ENCODE results near the gene TMEM222.

TMEM222 gene

DNA sequence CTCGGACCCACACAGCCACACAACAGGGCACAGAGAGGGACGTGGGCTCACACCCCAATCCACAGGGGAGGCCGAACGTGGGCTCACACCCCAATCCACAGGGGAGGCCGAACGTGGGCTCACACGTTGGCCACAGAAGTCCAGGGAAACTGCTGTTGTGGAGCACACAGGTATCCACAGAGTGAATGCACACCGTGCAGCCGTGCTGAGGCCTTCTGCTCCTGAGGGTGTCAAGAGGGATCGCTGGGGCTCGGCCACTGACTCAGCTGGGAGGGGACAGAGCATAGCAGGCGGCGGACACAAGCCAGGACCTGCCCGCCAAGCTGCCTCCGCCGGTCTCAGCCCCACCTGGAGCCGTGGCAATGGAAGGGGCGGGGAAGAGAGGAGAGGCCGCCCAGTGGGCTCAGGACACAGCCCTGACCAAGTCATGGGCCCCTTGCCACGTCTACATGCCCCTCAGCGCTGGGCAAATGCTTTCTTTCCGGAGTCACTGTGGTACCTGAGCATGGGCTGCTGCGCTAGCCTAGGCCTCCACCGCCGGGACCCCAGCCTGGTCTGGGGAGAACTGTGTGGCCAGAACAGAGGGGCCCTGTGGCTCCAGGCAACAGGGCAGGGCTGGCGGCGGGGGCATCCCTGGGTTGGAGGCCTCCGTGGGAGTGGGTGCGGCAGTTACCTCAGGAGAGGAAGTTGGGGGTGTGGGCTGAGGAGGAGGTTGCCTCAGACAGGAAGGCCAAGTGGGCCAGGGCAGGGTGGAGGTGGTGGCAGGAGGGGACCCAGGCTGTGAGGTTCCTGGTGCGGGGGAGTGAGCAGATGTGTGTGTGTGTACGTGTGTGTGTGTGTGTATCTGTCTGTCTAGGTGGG, 21.0 kb downstream of the TMEM222 start:
- DNase-seq = peak; percentile 88

DNA sequence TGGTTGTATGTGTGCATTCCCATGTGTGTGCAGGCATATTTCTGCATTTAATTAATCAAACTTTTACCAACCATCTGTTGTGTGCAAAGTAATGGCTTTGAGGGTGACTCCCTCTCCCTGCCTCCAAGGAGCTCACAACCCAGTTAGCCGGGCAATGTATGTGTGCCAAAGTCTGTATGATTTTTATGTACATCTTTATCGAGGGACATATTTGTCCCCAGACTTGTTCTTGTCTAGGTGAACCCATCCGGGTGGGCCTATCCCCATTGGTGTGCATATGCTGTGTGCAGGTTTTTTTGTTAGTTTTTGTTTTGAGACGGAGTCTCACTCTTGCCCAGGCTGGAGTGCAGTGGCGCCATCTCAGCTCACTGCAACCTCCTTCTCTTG, 21.7 kb downstream of the TMEM222 start:
- no peak for DNase-seq

DNA sequence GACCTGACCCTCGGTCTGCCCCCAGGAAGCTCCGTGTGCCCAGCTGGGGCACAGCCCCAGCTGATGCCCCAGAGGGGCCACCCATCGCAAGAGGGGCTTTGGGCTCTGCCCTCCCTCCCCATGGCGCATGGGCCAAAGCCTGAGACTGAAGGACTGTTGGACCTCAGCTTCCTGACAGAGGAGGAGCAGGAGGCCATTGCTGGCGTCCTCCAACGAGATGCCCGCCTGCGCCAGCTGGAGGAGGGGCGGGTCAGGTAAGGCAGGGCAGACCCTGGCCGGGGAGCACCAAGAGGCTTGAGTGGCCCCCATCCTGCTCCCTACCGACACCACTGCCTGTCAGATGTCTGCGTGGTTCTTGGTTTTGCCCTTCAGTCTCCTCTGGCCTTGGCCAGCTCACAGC, 23.3 kb downstream of the TMEM222 start:
- DNase-seq = no peak

DNA sequence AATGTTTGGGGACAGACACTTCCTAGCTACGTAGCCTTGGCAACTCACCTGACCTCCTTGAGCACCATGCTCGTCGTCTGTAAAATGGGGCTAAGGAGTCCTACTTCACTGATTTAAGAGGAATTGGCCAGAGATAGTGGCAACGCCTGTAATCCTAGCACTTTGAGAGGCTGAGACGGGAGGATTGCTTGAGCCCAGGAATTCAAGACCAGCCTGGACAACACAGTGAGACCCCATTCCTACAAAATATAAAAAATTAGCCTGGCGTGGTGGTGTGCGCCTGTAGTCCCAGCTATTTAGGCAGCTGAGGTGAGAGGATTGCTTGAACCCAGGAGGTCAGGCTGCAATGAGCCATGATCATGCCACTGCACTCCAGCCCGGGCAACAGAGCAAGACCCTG, 24.4 kb downstream of the TMEM222 start:
- DNase-seq = no peak

DNA sequence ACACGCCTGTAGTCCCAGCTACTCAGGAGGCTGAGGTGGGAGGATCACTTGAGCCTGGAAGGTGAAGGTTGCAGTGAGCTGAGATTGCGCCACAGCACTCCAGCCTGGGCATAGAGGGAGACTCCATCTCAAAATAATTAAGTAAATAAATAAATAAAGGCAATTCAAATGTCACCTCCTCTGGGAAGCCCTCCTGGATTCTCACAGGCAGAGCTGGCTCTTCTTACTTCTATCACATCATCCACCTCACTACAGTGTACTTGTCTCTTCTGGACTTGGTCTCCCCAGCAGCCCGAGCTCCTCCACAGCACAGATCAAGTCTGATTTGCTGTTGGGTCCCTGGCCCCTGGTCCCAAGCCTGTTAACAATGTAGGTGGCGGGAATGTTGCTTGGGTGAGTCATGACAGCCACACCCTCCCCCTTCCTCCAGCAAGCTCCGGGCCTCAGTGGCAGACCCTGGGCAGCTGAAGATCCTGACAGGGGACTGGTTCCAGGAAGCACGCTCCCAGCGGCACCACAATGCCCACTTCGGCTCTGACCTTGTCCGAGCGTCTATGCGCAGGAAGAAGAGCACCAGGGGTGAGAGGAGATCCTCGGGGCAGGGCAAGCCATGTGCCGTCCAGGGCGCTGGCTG, 25.1 kb downstream of the TMEM222 start:
- no peak for DNase-seq

DNA sequence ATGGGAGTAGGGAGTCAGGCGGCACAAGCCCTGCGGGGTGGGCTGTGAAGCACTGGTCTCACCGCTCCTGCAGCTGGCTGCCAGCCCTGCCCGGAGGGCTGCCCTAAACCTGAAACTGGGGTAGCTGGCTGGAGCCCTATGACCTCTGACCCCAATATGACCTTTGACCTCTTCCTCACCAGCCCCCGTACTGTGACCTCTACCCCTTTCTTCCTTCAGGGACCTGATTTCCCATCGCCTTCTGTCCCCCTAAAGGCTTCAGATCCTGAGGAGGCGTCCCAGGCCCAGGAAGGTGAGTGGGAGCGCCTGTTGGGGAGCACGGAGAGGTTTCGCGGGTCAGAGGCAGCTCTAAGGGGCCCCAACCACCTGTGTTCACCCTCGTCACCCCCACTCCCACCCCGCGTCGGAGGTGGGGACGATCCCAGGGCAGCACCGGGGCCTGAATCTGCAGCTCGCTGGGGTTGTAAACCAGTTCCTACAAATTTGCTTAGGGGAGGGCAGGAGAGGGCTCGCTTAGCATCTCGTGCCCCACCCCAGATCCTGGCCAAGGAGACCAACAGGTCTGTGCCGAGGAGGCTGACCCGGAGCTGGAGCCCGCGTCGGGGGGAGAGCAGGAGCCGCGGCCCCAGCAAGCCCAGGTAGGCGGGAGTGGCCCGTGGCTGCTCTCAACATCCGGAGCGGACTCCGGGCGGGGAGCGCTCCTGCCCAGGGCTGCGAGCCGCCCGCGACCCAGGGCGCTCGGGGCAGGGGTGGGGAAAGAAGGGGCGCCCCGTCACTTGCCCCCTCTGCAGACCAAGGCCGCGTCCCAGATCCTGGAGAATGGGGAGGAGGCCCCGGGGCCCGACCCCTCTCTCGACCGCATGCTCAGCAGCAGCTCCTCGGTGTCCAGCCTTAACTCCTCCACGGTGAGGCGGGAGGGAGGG, 27.2 kb downstream of the TMEM222 start:
- peak; percentile 27 for DNase-seq

DNA sequence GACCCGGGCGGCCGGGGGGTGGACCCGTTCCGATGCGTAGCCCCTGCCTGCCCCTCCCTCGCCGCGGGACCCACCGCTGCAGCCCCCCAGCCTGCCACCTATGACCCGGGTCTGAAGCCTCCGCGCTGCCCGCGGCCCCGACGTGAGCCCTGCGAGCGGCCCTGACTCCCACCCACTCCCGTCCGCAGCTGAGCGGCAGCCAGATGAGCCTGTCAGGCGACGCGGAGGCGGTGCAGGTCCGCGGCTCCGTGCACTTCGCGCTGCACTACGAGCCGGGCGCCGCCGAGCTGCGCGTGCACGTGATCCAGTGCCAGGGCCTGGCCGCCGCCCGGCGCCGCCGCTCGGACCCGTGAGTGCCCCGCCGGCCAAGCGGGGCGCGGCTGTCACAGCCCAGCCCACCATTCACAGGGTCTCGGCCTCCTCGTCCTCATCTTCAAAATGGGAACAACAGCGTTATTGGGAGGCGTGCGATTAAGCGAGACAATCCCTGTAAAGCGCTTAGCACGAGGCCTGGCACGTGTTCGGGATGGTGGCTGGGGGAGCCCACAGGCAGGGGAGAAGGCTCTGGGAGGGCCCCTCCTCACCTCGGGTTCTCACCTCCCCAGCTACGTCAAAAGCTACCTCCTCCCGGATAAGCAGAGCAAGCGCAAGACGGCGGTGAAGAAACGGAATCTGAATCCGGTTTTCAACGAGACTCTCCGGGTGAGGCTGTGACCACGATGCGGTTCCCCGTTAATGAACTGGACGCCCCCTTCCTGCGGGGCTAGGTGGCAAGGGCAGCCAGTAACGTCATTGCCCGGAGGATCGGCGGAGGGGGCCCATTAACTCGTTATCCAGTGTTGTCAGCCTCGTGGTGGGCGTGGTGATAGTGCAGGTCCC, 28.1 kb downstream of the TMEM222 start:
- peak; percentile 38 for DNase-seq

DNA sequence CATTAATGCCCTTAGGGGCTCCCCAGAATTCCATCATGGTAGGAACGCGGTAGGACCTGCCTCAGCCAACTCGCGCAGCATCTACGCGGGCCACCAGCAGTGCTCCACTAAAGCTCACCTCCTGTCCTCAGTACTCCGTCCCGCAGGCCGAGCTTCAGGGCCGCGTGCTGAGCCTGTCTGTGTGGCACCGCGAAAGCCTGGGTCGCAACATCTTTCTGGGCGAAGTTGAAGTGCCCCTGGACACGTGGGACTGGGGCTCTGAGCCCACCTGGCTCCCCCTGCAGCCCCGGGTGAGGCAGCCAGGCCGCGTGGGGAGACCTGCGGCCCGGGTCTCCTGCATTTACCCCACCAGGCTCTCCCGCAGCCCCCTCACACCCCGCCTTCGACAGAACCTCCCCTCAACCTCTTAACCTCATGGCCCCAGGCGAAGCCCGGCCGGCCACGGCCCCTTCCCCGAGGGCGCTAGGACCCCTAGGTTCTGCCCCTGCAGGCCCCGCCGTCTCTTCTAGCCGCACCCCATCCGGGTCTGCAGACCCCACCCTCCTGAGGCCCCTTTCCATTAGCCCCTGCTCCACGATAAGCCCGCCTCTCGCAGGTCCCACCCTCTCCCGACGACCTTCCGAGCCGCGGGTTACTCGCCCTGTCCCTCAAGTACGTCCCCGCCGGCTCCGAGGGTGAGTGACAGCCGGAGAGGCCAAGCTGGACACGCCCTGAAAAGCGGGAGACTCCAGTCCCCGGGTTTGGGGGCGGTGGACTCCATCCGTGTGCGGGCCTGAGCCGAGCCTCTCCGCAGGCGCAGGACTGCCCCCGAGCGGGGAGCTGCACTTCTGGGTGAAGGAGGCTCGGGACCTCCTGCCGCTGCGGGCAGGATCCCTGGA, 28.9 kb downstream of the TMEM222 start:
- DNase-seq = no peak

DNA sequence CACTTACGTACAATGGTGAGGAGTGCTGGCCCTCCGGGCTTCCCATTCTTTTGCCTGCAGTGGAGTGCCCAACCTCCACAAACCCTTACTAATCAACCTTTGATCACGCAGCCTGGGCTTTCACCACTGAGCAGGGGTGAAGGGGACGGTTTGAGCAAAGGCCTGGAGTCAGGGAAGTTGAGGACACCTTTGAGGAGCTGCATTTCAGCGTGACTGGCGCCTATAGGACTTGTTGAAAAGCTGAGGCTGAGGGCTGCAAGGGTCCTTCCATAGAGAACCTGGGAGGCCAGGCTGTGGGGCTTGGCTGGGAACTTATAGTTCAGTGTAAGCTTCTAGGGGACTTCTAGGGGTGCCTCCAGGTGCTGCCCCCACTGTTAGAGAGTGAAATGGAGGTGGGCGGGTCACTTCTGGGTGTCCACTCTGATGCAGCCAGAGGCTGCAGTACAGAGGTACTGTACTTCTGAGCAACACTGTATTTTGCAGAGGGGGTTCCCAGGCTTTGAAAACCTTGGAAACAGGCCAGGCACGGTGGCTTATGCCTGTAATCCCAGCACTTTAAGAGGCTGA, 29.7 kb downstream of the TMEM222 start:
- DNase-seq = no peak

DNA sequence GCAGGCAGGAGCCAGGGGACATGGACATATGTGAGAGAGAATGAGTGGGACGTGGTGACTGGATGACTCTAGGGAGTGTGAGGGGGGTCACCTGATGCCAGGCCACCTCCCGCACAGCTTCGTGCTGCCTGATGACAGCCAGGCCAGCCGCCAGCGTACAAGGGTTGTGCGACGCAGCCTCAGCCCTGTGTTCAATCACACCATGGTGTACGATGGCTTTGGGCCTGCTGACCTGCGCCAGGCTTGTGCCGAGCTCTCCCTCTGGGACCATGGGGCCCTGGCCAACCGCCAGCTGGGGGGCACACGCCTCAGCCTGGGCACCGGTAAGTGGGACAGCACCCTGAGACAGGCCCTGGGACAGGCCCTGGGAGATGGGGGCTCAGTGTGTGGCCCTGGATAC, 31.2 kb downstream of the TMEM222 start:
- DNase-seq = no peak

DNA sequence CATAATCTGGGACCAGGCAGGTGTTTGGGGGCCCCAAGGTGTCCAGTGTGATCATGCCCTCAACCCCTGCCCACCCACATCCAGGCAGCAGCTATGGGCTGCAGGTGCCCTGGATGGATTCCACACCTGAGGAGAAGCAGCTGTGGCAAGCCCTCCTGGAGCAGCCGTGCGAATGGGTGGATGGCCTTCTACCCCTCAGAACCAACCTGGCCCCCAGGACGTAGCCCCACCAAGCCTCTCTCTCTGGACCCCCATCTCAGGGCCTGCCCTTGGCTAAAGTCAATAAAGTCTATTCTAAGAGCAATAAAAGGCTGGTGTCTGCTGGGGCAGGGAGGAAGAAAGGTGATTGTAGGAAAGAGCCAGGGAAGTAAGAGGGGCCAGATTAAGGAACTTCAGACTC, 31.7 kb downstream of the TMEM222 start:
- no peak for DNase-seq

DNA sequence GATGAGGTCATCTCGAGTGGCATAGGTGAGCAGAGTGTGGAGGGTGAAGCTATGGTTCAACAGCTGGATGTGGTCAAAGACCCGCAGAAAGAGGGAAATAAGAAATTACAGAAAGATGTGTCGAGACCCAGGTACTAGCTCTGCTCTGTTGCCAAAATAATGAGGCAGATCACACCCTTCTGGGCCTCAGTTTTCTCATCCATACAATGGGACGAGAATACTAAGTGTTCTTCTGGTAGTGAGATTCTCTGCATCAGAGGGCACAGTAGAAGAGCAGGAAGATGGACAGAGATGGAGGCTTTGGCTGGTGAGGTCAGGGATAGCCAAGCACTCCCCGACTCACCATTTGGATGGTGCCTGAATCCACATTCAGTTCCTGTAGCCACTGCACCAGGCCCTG, 33.7 kb downstream of the TMEM222 start:
- no peak for DNase-seq

DNA sequence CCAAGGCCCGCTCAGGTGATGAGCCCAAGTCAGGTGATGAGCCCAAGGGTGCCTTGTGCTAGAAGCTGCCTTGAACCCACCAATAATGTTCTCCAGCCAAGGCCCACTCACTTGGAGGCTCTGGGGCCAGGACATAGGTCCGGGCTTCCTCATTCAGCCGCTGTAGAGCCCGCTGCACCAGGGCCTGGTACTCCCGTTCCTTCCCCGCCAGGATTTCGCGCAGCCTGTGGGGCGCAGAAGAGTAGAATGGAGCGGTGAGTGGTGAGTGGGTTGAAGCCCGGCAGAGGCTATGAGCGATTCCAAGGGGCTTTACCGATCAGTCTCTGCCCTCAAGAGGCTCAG, 34.3 kb downstream of the TMEM222 start:
- DNase-seq = no peak

DNA sequence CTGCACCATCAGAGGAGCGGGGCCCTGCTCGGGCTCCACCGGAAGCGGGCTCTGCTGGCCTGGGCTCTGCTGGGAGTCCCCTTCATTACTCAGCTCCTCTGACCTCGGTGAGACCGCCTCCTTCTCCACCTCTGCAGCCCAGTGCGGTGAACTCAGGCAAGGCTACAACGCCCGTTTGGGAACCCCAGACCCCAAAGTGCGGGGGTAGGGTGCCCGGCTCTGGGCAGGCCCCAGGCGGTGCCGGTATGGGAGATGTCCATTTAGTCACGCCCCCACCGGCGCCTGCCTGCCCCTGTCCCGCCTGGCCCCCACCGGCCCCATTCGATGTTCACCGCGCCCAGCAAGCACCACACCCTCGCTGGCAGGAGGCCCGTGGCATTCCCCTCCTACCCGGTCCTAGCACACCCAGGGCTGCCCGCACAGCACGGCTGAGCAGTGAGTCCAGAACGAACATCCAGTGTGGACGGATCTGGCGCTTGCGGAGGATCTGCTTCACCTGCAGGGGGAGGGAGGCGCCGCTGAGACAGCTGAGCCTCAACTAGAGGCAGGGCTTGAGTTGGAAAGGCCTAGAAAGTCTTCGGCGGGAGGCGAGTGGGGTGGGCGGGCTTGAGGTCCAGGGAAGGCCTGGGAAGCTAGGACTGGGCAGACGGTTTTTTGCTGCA, 34.8 kb downstream of the TMEM222 start:
- DNase-seq = peak; percentile 60

DNA sequence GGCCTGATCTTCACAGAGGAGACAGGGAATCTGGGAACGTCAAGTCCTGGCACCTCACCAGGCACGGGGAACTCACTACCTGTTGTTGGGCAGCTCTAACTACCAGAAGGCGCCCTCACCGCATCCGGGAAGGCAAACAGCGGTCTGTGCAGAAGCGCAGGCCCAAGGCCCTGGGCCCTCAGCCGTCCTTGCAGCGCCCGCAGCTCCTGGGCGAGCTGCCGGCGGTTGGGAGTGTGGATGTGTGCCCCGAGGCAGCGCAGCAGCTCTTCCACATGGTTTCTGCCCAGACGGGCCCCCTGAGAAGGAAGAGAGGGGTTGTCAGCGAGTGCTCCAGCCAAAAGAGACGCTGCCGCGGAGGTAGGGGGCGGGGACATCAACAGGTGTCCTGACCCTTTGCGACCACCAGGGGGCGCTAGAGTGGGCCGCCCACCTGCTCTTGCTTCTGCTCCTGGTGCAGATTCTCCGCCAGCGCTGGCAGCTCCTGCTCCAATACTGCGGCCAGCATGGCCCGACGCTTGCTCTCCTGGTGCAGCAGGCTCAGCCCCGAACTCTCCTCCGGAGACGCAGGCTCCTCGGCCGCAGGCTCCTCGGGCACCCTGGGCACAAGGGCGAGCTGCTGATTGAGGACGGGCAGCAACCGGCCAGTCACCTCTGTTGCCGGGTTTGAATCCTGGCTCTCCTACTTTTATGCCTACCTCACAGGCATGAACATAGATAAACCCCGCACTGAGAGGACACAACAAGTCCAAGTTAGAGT, 35.5 kb downstream of the TMEM222 start:
- DNase-seq = peak; percentile 83

DNA sequence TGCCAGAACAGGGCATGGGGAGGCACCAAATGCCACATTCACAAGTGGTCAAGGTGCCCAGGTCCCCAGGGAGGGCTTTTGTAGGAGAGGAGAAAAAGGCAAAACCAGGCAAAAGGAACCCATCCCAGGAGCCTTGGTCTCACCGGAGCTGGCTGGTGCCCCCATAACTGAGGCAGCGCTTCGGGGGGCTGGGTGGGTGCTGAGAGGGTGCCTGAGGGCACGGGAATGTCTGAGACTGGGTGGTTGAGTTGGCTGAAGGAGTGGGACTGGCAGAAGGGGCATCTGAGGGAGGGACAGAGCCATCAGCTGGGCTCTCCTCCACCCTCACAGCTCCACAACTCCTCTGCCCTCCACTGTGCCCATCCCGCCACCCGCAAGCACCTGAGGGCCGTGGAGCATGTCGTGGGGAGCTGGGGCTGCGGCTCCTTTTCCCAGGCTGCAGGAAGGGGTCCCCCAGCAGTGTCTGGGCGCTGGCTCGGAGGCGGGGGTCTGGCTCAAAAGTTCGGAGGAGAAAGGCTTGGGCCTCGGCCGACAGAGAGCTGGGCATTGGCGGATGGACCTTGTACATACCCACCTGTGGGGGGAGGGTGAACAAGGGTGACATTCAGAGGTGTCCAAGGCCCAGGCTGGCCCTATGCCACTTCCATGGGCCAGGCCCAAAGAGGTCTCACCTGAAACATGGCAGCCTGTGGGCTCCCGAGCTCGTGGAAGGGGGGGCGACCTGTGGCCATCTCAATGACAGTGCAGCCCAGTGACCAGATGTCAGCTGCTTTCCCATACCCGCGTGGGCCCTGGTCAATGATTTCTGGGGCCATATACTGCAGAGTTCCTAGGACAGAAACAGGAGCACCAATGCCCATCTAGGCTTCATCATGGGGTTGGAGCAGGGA, 36.3 kb downstream of the TMEM222 start:
- no peak for DNase-seq

DNA sequence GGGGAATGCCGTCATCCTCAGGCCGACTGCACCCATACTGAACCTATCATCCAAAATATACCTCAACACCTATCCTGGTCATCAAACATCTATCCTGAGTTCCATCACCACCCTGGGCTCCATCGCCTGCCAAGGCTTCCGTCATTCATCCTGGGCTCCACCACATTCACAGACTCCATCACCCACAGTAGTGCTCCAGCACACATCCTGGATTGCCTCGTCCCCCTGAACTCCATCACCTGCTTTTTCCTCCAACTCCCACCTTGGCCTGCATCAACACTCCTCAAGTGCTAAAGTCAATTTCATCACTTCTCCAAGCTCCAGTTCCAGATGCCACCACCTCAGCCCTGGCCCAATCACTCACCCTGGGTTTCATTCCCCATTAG, 37.0 kb downstream of the TMEM222 start:
- no peak for DNase-seq

DNA sequence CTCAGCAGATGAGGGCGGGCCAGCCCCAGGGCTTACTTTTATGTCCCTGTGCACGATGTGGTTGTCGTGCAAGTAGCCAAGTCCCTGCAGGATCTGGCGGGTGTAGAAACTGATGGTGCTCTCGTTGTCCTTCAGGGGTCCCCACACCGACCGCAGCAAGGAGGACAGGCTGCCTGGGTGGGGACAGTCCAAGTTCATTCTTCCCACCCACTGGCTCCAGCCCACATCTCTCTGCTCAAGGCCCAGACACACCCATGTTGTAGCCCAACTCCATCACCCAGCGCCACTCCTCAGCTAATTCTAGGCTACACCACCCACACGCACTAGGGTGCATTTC, 37.8 kb downstream of the TMEM222 start:
- DNase-seq = no peak
